ENCODE data around the gene RND1.
"Not testable (repeated sequence)": the region's sequence is repeated elsewhere in the genome, so short reads cannot be mapped to it uniquely, and the experiment has no call there.

The RND1 gene

DNA sequence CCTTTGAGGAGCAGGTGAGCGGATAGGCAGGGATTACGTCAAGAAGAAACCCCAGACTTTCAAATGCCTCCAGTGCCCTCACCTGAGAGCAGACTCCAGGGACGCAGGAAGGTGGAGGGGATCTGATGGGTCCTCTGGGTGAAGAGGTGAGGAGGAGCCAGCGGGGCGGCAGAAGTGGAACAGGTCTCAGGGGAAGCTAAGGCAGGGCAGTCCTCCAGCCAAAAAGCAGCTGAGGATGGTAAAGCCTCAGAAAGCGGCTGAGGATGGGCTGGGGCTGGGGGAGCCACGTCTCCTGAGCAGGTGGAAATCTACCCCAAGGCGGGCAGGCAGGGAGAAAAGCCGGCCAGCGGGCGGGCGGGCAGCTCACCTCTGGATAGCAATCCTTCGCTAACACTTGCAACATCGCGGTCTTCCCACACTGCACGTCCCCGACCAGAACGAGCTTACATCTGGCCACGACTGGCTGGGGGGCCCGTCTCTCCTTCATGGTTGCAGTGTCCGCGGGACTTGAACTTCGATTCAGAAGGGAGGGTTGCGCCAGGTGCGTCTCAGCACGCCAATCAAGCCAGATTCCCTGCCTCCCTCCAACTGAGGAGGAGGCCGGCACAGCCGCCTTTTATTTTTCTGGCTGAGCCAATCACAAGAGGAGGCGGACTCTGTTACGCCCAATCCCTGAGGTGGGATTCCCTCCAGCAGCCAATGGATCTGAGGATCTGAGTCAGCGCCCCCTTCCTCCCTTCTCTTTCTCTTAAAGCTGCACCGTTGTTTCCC, at the start of gene RND1:
Gene RND1, minus strand, starts transcription at position 590 of the 771 bp plus-strand sequence. Its CDS starts 103 bp downstream, at position 487.
- FAIRE-seq, result peak; percentile 99
- peak; percentile 77 for DNase-seq (ENCODE audit: extremely low spot score, insufficient read length, low read depth)

DNA sequence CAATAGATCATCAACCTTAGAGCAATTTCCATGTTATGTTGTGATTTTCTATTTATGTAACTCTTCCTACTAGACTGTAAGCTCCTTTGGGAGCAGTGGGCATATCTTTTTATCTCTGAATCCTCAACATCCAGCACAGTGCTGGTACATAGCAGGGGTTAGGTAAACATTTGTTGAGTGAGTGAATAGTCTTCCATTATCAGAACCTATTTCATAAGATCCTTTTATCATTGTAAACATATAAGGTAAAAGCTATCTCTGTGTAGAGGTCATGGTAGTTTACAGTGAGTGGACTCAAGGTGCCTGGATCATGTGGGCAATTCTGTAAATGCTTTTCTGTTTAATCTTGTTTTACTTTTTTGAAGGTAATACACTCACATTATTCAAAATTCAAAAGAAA, 44.5 kb upstream of the RND1 start:
- no peak for FAIRE-seq
- DNase-seq (ENCODE audit: extremely low spot score, insufficient read length, low read depth), result no peak

DNA sequence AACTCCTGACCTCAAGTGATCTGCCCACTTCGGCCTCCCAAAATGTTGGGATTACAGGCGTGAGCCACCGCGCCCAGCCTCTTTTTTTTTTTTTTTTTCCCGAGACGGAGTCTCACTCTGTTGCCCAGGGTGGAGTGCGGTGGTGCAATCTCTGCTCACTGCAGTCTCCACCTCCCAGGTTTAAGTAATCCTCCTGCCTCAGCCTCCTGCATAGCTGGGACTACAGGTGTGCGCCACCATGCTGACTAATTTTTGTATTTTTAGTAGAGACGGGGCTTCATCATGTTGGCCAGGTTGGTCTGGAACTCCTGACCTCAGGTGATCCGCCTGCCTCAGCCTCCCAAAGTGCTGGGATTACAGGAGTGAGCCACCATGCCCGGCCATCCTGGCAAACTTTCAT, 44.0 kb upstream of the RND1 start:
- not testable (repeated sequence) for FAIRE-seq; DNase-seq (ENCODE audit: extremely low spot score, insufficient read length, low read depth)

DNA sequence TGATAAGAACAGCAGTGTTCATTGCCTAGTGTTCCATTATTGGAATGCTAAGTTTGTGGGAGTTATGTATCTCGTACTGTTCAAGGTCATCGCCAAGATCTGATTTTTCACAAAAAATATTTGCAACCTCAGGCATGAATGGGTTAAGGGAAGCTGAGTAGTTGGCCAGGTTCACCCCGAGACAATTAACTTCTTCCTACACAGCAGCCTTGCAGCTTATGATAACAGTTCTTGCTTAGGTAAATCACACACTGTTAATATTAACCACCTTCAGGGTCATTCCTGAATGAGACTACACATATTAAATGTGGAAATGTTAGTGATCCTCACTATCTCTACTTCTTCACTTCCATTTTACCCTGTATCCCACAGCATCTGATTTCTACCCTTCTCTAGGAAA, 41.6 kb upstream of the RND1 start:
- DNase-seq (ENCODE audit: extremely low spot score, insufficient read length, low read depth) (no peak), FAIRE-seq (no peak)

DNA sequence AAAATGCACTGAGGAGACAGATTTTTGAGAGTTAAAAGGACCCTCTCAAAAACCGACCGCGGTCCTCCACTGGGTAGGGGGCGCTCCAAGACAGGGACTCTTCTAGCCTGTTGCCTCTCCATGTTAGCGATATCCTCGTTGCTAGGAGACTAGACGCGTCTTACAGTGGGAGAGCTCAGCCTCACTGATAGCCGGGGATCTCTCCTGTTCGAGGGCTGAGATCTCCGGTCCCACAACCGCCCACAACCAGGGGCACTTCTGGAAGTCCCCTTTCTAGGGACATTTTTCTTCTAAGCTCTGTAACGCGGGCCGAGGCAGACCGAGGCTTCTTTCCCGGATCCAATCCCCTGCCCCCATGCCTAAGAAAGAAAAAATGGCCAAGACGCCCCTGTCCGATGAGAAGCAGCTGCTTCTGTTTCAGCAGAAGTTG, 38.3 kb upstream of the RND1 start:
- DNase-seq (ENCODE audit: extremely low spot score, insufficient read length, low read depth) (peak; percentile 48), FAIRE-seq (peak; percentile 89)

DNA sequence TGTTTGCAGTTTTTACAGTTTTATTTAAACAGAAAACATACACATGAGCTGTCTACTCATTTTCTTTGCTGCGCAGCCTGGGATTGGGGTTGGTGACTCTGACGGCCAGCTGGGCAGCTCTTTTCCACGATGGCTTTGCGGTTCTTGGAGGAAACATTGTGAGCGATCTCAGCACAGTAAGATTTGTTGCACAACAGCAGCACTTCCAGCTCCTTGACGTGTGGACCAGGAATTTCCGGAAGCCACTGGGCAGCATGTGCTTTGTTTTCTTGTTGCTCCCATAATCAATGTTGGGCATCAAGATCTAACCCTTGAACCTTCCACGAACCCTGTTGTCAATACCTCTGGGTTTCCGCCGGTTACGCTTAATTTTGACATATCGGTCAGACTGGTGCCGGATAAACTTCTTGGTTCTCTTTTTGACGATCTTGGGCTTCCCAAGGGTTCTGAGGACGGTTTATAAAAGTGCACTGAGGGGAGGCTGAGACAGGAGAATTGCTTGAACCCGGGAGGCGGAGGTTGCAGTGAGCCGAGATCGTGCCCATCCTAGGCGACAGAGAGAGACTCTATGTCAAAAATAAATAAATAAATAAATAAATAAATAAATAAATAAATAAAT, 37.8 kb upstream of the RND1 start:
- FAIRE-seq (no peak), DNase-seq (ENCODE audit: extremely low spot score, insufficient read length, low read depth) (no peak)

DNA sequence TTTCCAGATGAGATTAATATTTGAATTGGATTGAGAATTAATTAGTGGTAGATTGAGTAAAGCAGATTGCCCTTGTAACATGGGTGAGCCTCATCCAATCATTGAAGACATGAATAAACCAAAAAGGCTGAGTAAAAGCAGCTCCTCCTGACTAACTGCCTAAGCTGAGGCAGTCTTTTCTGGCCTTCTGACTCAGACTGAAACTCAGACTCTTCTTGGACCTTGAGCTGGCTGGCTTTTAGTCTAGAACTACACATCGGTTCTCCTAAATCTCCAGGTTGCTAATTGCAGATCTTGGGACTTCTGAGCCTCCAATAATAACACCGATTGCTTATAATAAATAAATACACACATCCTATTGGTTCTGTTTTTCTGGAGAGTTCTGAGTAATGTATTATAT, 35.6 kb upstream of the RND1 start:
- FAIRE-seq, result peak; percentile 85
- DNase-seq (ENCODE audit: extremely low spot score, insufficient read length, low read depth), result no peak

DNA sequence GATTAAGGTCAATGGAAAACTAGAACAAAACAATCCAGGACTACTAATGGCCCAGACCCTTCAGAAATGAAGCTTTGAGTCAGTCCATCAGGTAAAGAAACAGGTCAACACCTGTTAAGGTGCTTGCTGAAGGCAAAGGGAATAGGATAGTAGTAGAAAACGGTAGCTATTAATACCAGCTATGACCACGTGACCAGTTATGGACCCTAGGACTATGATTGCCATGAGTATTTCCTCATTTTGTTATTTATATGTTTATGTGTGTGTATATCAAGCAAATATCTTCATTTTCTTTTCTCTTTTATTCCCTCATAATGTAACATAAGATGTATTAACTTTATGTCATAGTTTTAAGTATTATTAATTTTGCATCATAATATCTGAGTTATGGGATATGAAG, 34.0 kb upstream of the RND1 start:
- FAIRE-seq (no peak), DNase-seq (ENCODE audit: extremely low spot score, insufficient read length, low read depth) (no peak)

DNA sequence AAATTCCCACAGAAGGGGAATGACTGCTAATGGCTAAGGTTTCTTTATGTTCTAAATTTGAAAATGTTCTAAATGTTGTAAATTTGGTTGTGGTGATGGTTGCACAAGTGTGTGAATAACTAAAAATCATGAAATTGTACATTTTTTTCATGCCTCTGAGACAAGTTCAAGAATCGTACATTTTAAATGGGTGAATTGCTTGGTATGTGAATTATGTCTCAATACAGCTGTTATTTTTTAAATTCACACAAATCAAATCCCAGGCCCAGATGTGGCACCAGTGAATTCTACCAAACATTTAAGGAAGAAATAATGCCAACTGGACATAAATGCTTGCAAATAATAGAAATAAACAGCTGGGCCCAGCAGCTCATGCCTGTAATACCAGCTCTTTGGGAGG, 28.6 kb upstream of the RND1 start:
- FAIRE-seq (no peak), DNase-seq (ENCODE audit: extremely low spot score, insufficient read length, low read depth) (no peak)

DNA sequence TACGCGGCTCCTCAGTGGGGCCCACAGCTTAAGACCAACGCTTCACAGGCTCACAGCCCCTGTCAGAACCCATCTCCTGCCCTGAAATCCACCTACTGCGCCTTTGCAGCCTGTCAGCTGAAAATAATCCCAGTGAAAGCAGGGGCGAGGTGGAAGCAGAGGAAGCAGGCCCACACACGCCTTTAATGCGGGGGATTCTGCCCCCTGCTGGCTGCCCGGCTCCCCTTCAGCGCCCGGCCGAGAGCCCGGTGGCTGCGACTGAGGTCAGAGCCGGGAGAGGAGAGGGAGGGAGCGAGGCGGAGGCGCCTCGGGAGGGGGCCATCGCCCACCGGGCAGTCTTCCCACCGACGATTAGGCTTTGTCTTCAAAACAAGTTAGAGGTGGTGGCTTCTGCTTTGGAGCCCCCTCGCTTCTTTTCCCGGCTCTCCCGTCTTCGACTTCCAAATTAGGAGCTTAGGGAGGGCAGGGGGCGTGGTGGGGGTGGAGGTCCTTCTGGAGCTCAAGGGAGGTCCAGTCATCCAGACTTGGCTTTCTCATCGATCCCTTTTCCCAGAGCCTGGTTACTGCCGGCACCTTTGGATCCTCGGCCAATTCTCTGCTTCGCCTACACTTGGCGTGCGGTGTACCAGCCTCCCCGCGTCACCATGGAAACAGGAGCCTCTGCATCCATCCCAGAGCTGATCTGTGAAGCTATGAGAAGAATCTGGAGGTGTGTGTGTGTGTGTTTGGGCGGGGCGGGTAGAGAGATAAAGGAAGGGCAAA, 25.2 kb upstream of the RND1 start:
- DNase-seq (ENCODE audit: extremely low spot score, insufficient read length, low read depth), result peak; percentile 35
- no peak for FAIRE-seq

DNA sequence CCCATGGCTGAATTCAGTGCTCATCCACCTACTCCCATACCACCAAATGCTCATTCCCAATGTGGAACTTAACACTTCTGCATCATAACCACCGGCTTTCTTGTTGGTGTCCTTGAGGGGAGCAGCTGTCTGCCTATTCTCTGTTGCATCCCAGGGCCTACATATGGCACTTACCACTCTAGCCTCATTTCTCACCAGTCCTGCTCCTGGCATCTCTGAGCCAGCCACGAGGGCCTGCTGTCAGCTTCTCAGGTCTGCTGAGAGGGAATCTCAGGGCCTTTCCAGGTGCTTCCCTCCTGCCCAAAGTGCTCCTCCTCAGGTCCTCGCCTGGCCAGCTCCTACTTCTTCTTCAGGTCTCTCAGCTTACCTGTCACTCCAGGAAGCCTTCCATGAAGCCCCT, 24.0 kb upstream of the RND1 start:
- no peak for FAIRE-seq
- no peak for DNase-seq (ENCODE audit: extremely low spot score, insufficient read length, low read depth)

DNA sequence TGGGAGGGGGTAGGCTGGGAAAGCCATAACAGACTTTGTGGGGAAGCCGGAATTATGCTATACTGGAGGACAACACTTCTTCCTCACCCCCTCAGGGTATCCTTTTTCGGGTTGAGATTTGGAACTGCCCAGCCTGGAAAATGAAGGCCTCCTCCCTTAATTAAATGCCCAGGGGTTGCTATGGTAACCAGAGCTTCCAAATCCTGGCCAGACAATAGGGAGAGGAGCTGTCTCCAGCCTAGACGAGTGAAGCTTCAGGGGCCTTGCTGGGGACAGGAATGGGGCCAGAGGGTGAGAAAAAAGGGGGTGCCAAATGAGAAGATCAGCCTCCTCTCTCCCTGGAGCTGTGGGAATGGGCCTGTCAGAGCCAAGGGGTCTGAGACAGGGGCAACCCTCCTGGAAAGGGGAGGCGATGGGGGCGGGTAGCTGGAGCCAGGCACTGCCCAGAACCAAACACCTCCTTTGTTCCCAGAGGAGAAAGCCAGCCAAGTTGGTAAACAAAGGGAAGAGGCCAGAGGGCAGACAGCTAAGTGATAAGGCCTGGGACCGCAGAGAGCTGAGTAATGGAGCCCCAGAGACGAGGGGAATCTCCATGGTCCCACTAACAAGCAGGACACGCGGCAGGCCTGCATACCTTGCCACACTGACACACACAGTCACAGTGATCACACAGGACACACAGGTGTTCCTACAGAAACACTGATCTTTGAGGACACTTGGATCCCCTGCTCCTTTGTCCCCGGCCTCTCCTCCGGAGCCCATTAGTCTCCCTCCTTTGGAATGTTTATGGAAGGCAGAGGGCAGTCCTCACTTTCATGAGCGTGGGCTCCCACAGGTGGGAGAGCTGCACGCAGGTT, 17.9 kb upstream of the RND1 start:
- DNase-seq (ENCODE audit: extremely low spot score, insufficient read length, low read depth), result no peak
- no peak for FAIRE-seq

DNA sequence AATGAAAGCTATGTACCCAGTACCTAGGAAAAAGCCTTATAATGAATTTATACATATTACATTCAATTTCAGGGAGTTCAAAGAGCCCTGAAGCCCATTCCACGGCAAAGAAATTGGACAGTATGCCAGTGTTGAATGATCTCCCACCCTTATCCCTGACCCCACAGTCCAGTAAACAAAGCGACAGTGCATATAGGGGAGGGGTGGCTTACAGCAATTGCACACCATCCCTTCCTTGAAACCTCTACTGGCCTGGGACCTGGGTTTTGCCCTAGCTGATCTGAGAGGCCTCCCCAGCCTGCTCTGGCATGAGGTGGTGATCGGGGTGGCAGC, 17.3 kb upstream of the RND1 start:
- FAIRE-seq (no peak), DNase-seq (ENCODE audit: extremely low spot score, insufficient read length, low read depth) (no peak)

DNA sequence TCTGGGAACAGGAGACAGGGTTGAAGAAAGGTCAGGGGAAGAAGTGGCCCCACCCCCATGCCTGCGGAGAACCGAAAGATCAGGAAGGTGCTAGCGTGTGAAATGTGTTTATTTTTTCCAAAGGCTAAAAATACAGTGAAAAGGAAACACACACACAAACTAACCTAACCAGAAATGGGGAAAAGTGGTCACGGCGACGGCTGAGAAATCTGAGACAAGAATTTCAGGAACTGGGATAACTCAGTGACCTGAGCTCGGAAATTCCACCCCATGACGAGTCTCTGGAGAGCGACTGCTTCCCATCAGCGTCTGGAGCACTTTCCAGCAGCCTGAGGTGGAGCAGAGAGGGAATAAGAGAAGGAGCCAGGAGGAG, 16.6 kb upstream of the RND1 start:
- FAIRE-seq (no peak), DNase-seq (ENCODE audit: extremely low spot score, insufficient read length, low read depth) (no peak)

DNA sequence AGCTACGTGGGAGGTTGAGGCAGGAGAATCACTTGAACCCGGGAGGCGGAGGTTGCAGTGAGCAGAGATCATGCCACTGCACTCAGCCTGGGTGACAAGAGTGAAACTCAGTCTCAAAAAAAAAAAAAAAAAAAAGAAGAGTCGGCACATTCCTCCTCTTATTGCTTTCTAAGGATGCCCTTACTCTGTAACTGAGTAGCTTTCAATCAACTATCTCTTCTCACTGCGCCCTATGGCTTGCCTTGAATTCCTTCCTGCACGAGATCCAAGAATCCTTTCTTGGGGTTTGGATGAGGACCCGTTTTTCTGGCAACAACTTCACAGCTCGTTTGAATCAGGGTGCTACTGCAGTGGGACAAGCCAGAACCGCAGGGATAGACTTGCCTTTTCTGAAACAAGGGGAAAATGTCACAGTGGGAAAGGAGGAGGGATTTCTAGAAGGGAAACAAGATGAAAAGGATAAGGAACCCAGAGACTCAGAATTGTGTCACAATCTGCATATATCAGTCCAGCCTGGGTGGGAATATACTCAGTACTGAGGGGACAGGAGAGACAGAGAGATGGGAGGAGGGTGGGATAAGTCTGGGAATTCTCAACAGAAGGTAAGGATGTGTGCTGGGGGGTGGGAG, 16.1 kb upstream of the RND1 start:
- DNase-seq (ENCODE audit: extremely low spot score, insufficient read length, low read depth) (no peak), FAIRE-seq (no peak)

DNA sequence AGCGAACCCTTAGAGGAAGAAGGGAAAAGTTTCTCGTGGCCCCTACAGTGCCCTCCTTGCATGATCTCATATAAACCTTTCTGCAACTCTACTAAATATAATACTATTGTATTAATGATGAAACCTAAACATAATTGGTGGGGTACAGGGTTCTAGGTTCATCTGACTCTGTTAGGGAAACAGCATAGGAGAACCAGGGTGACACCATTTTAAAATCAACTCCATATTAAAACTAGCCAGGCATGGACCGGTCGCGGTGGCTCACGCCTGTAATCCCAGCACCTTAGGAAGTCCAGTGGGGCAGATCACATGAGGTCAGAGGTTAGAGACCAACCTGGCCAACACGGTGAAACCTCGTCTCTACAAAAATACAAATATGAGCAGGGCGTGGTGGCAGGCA, 15.0 kb upstream of the RND1 start:
- FAIRE-seq (no peak), DNase-seq (ENCODE audit: extremely low spot score, insufficient read length, low read depth) (no peak)

DNA sequence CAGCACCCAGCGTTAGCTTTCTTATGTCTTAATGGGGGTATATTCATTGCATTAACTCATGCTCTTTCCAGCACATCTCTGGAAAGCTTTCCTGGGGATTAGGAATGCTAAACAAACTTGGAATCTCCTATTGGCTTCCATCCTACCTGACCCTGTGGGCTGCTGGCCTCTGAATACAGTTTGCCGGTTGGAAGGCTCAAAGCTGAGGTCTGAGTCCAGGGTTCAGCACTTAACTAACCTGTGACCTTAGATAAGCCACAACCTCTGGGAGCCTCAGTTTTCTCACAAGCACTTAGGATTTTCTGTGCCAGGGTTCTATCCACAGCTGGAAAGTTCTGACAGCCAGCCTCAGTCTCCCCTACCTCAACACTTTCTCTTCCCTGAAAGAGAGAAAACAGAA, 12.9 kb upstream of the RND1 start:
- DNase-seq (ENCODE audit: extremely low spot score, insufficient read length, low read depth) (no peak), FAIRE-seq (no peak)

DNA sequence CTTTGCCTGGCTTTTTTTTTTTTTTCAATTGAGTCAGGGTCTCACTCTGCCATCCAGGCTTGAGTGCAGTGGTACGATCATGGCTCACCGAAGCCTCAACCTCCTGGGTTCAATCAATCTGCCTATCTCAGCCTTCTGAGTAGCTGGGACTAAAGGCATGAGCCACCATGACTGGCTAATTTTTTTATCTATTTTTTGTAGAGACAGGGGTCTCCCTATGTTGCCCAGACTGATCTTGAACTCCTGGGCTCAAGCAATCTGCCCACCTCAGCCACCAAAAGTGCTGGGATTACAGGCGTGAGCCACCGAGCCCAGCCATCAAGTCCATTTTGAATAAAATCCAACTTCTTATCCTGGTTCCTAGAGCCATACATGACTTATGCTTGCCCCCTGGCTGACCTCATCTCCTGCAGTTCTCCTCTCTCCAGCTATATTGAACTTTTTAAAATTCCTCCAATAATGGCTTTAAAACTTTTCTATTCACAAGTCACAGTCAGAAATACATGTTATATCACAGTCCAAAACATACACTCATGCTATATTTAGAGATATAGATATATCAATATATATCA, 10.4 kb upstream of the RND1 start:
- FAIRE-seq, result no peak

DNA sequence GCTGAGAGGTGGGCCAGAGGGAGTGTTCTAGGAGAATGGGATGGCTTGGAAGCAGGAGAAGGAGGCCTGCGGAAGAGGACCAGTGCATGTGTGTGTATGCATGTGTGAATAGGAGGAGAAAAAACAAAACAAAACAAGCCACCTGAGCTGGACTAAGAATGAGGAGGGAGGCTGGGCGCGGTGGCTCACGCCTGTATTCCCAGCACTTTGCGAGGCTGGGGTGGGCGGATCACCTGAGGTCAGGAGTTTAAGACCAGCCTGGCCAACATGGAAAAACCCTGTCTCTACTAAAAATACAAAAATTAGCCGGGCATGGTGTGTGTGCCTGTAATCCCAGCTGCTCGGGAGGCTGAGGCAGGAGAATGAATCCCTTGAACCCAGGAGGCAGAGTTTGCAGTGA, 7.9 kb upstream of the RND1 start:
- not testable (repeated sequence) for DNase-seq (ENCODE audit: extremely low spot score, insufficient read length, low read depth); FAIRE-seq

More for the DNA sequence above, 10.4 kb upstream of the RND1 start:
- DNase-seq (ENCODE audit: extremely low spot score, insufficient read length, low read depth), result no peak

DNA sequence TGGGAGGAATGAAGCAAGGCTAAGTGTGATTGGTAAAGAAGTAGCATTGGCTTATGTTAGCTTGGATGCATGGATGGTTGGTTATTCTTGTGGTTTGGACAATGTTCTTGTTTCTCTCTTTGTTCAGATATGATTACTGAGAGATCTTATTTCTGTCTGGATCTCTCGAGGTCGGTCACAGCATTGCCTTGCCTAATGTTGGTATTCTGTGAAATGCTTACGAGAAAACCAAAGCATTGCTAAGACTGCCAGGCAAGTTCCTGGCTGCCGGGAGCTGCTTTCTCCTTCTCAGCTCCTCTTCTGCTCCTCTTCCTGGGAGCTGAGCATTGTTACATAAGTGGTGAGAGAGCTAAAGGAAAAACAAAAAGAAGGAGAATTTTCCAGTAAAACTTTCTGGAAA, 7.4 kb upstream of the RND1 start:
- FAIRE-seq (no peak), DNase-seq (ENCODE audit: extremely low spot score, insufficient read length, low read depth) (no peak)
